Neutrophil (primary cell): ENCODE data around the gene BAK1.
"Not testable (repeated sequence)": the region's sequence is repeated elsewhere in the genome, so short reads cannot be mapped to it uniquely, and the experiment has no call there.

Experiments used
- H3K27ac ChIP-seq: fragments of 200-600 bp; sonication (generic); 2 replicates; pipeline ENCODE4 v1.5.1; 2016; ENCODE audit warnings: mild to moderate bottlenecking, moderate library complexity
- H3K27me3 ChIP-seq: fragments of 200-600 bp; sonication (generic); 2 replicates; pipeline ENCODE4 v1.6.0; 2016; ENCODE audit warnings: mild to moderate bottlenecking
- H3K36me3 ChIP-seq: fragments of 200-600 bp; sonication (generic); 2 replicates; pipeline ENCODE4 v1.5.1; 2017
- H3K4me1 ChIP-seq, 2 experiments: fragments of 200-600 bp in 1 of 2; sonication (generic) in 1 of 2; 1 replicate in 1 of 2; 2 replicates in 1 of 2; pipeline versions ENCODE4 v1.5.1 to v1.6.1; 2013 to 2016; ENCODE audit warnings: low read depth in 1 of 2, low read length in 1 of 2, mild to moderate bottlenecking in 1 of 2, moderate library complexity in 1 of 2; ENCODE audit not compliant: control insufficient read depth in 1 of 2, insufficient read depth in 1 of 2
- H3K4me3 ChIP-seq, 2 experiments: fragments of 200-600 bp in 1 of 2; sonication (generic) in 1 of 2; 1 replicate in 1 of 2; 2 replicates in 1 of 2; pipeline ENCODE4 v1.5.1; 2013 to 2016; ENCODE audit warnings: low read depth in 1 of 2, low read length in 1 of 2, mild to moderate bottlenecking in 1 of 2, moderate library complexity in 1 of 2
- H3K9me3 ChIP-seq: fragments of 200-600 bp; sonication (generic); 2 replicates; pipeline ENCODE4 v1.5.1; 2016
- CTCF ChIP-seq: fragments of 200-600 bp; sonication (generic); IDR thresholded peaks from 2 replicates; pipeline ENCODE4 v1.5.1; 2016; ENCODE audit warnings: antibody characterized with exemption

BAK1 gene

GRCh38 chr6:33558801-33559200 is 21.3 kb downstream of the BAK1 start:
- Histone ChIP-seq H3K27me3 (no peaks in the 10 kb centered on the region), H3K9me3 (no peaks in the 10 kb centered on the region), H3K27ac (no peak overlapping the region), H3K4me1 (no peaks in the 10 kb centered on the region), H3K36me3 (no peaks in the 10 kb centered on the region), H3K4me3 (no peak overlapping the region)
- no peak for TF ChIP-seq CTCF

- no peaks in the 10 kb centered on the region for H3K4me1 ChIP-seq
- no peak overlapping the region for H3K27ac ChIP-seq
- H3K9me3 ChIP-seq = no peaks in the 10 kb centered on the region
- H3K4me3 ChIP-seq = no peak overlapping the region
- no peaks in the 10 kb centered on the region for H3K36me3 ChIP-seq
- H3K27me3 ChIP-seq = no peaks in the 10 kb centered on the region
- no peak for TF ChIP-seq CTCF
These were observed 22.7 kb downstream of the BAK1 start for GRCh38 chr6:33557376-33557775.

- not testable (repeated sequence) for H3K27me3 ChIP-seq
These were observed 27.2 kb downstream of the BAK1 start for GRCh38 chr6:33552883-33553282.

GRCh38 chr6:33552252-33552651 is 27.8 kb downstream of the BAK1 start:
- Histone ChIP-seq H3K9me3 (no peaks in the 10 kb centered on the region), H3K4me1 (peaks cover 6 to 11% of the 10 kb centered on the region in 2 experiments), H3K36me3 (no peaks in the 10 kb centered on the region), H3K4me3 (no peak overlapping the region), H3K27ac (no peak overlapping the region), H3K27me3 (no peaks in the 10 kb centered on the region)
- TF ChIP-seq CTCF = no peak

More at GRCh38 chr6:33552883-33553282, 27.2 kb downstream of the BAK1 start:
- not testable (repeated sequence) for H3K27ac ChIP-seq, H3K36me3 ChIP-seq, H3K9me3 ChIP-seq, H3K4me3 ChIP-seq
- H3K4me1 ChIP-seq = peaks cover 6 to 11% of the 10 kb centered on the region in 2 experiments

GRCh38 chr6:33551538-33551937 is 28.5 kb downstream of the BAK1 start:
- no peaks in the 10 kb centered on the region for H3K27me3 ChIP-seq
- peaks cover 6 to 11% of the 10 kb centered on the region in 2 experiments for H3K4me1 ChIP-seq
- H3K9me3 ChIP-seq = no peaks in the 10 kb centered on the region
- no peak overlapping the region for H3K27ac ChIP-seq
- TF ChIP-seq CTCF = no peak
- H3K36me3 ChIP-seq = no peaks in the 10 kb centered on the region
- H3K4me3 ChIP-seq = no peak overlapping the region

GRCh38 chr6:33549896-33550295 is 30.2 kb downstream of the BAK1 start:
- H3K4me1 ChIP-seq = peaks cover 6 to 11% of the 10 kb centered on the region in 2 experiments
- no peak for TF ChIP-seq CTCF
- no peak overlapping the region for H3K27ac ChIP-seq
- no peak overlapping the region for H3K4me3 ChIP-seq
- no peaks in the 10 kb centered on the region for H3K27me3 ChIP-seq
- H3K9me3 ChIP-seq = no peaks in the 10 kb centered on the region
- H3K36me3 ChIP-seq = no peaks in the 10 kb centered on the region
